Heart right ventricle (tissue), 16 donors: Measurements from ENCODE around the gene ITGA2. TPM values are rescaled to one million over a fixed set of nuclear protein-coding genes. Genes with fewer than 3 reads are reported as not detected.

ENCODE experiments used
- ATAC-seq, 8 donors: fragments of 200-7000 bp; cut with Tn5 transposase; one replicate each; pipeline ENCODE4 v1.9.1; 2020; ENCODE audit warnings: mild to moderate bottlenecking in 8 of 8, moderate library complexity in 8 of 8, moderate number of reproducible peaks in 1 of 8
- DNase-seq, 2 donors: peaks; one replicate each; pipeline ENCODE4 v3.0.0-alpha.2; 2020
- H3K27ac ChIP-seq, 10 donors: fragments of 200-600 bp; sonication (generic) in 2 of 10; one replicate each; pipeline versions ENCODE4 v1.5.0 to v1.8.0; 2020 to 2022; ENCODE audit warnings: mild to moderate bottlenecking in 3 of 10
- H3K27me3 ChIP-seq, 7 donors: fragments of 200-600 bp; one replicate each; pipeline ENCODE4 v1.8.0; 2021 to 2022; ENCODE audit warnings: mild to moderate bottlenecking in 2 of 7
- H3K36me3 ChIP-seq, 9 donors: fragments of 200-600 bp; sonication (generic) in 1 of 9; one replicate each; pipeline versions ENCODE4 v1.5.0 to v1.8.0; 2020 to 2022; ENCODE audit warnings: mild to moderate bottlenecking in 2 of 9
- H3K4me1 ChIP-seq, 9 donors: fragments of 200-600 bp; sonication (generic) in 1 of 9; one replicate each; pipeline versions ENCODE4 v1.5.0 to v1.8.0; 2020 to 2022; ENCODE audit warnings: mild to moderate bottlenecking in 4 of 9
- H3K4me3 ChIP-seq, 10 donors: fragments of 200-600 bp; sonication (generic) in 2 of 10; one replicate each; pipeline versions ENCODE4 v1.5.0 to v1.8.0; 2020 to 2022; ENCODE audit warnings: mild to moderate bottlenecking in 7 of 10, moderate library complexity in 2 of 10
- H3K9me3 ChIP-seq, 11 donors: fragments of 200-600 bp in 10 of 11; sonication (generic) in 2 of 11; one replicate each; pipeline versions ENCODE4 v1.5.0 to v1.8.0; 2013 to 2022; ENCODE audit warnings: mild to moderate bottlenecking in 2 of 11, control low read depth in 1 of 11, moderate library complexity in 1 of 11
- WGBS, 2 donors: extraction: QIAGEN DNeasy Blood & Tissue Kit; methylation state at CpG; one replicate each; pipeline ENCODE4 v1.1.7; 2013; ENCODE audit warnings: inconsistent platforms in 1 of 2; 5-methylcytosine and 5-hydroxymethylcytosine counted together
- intact Hi-C, 10 donors: fragments of 100-400 bp; cut with DNase I; formaldehyde crosslinking; loops; one replicate each; pipeline versions ENCODE4 v1.11.1 to v1.14.2; 2022
- polyA plus RNA-seq, 2 donors: library from polyadenylated mRNA; stranded (reverse); fragments of 200-250 nt; gene quantifications; one replicate each; pipeline ENCODE4 v1.2.3, GENCODE V29; 2013
- total RNA-seq, 10 donors: library from RNA; stranded (reverse); fragmentation: NEBNext Ultra II Directional in 3 of 10; extraction: Animal tissue kit (Norgen Biotek cat#: 25700) in 3 of 10; gene quantifications; one replicate each; pipeline versions ENCODE4 v1.2.1 to v1.2.4, GENCODE V29; 2021 to 2023
- TF ChIP-seq, protein P1 (sequence below), 9 donors: fragments of 200-600 bp; sonication (generic) in 2 of 9; IDR thresholded peaks; one replicate each; pipeline versions ENCODE4 v1.5.0 to v1.8.0; 2021 to 2022; ENCODE audit warnings: antibody characterized with exemption in 9 of 9, mild to moderate bottlenecking in 5 of 9, moderate library complexity in 1 of 9
- donor health status: Arrhythmogenic right ventricular cardiomyopathy.
- donor health status: ischemic (EF 13 %, LVEDD 7.1; RV severe dilation, severe dysfunction).
- donor health status: healthy with polysubstance abuse.
- donor health status: DM: no; HTN: yes; CAD: no.
- donor health status: DM: no; HTN: no; CAD: no.
- donor health status: ischemic (EF 25% LVEDD 6.9; RV normal size, moderate dysfunction).
- donor health status: ischemic (EF 25% LVEDD 5.7; RV mildly dilated, moderate dysfunction).
- donor health status: healthy.
- donor health status: DM: yes; HTN: yes; CAD: no.
- donor health status: Ischemic cardiomyopathy.
- donor health status: ischemic (EF 35%, LVEDD 5.7; RV mildly dilated, moderate dysfunction).
- donor health status: nonischemic (EF 11% LVEDD 7.7; RV severe dilation, severe dysfunction).
- donor health status: DM: yes; HTN: yes; CAD: no.
- donor health status: PGD.
- donor health status: ischemic (EF 29% LVEDD 5.4; RV normal size, mild dysfunction).
- donor health status: nonischemic (EF 23%, LVEDD 6.1; RV moderate dilation, normal function).

ITGA2 gene
- total and polyA plus RNA-seq, 12 donors = 0.22 to 9.4 (median 0.92) TPM

DNA sequence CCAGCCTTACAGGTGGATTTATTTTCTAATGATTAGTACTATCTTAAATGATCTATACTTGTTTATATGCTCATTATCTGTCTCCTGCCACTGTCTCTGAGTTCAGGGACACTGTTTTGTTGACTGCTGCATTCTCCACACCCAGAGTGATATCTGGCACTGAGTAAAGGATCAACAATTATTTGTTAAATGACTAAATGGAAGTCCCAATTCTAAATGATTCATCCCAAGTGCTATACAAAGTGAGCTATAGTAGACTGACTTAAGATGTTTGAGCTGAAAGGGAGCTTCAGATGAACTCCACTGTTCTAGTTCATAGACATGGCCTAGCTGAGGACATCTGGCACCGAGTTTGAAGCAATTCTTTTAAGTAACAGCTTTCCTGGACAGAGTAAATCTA is 40.5 kb downstream of the ITGA2 start:
- 89 to 95% methylated on average over 1 of the region's 1 CpG for WGBS, 2 donors
- ATAC-seq (no peak), DNase-seq (no peak)
- intact Hi-C loops = loop anchor here in 2 of 10 donors (5.0 to 10.0 kb wide), 2 partner anchors 42 to 45 kb away; partner anchors contain the start of gene ITGA2 (in 2 of the 2)
- Histone ChIP-seq H3K27me3 (no peaks in the 10 kb centered on the region), H3K9me3 (no peaks in the 10 kb centered on the region), H3K36me3 (no peaks in the 10 kb centered on the region), H3K27ac (no peak overlapping the region), H3K4me1 (peaks cover 0 to 46% (median 16%) of the 10 kb centered on the region in 9 donors), H3K4me3 (no peak overlapping the region)
- TF ChIP-seq, protein P1, sequence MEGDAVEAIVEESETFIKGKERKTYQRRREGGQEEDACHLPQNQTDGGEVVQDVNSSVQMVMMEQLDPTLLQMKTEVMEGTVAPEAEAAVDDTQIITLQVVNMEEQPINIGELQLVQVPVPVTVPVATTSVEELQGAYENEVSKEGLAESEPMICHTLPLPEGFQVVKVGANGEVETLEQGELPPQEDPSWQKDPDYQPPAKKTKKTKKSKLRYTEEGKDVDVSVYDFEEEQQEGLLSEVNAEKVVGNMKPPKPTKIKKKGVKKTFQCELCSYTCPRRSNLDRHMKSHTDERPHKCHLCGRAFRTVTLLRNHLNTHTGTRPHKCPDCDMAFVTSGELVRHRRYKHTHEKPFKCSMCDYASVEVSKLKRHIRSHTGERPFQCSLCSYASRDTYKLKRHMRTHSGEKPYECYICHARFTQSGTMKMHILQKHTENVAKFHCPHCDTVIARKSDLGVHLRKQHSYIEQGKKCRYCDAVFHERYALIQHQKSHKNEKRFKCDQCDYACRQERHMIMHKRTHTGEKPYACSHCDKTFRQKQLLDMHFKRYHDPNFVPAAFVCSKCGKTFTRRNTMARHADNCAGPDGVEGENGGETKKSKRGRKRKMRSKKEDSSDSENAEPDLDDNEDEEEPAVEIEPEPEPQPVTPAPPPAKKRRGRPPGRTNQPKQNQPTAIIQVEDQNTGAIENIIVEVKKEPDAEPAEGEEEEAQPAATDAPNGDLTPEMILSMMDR (IDR thresholded peaks at IDR 0.05) = no peak

DNA sequence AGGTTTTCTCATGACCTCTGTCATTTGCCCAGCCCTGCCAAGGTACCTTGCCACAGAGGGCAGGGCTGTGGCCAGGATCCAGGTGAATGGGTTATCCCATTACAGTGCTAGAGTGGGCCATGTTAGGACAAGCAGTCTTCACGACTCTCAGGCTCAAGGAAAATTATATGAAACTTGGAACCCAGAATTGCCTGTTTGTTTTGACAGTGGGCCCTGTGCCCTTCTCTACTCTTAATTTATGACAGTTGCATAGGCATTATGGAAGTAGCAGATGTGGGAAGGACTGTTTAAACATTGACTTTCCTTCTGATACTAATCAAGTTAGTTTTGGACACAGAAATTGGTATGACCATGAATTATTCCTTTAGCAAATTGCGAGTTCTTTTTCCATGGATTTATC is 41.7 kb downstream of the ITGA2 start:
- ATAC-seq (no peak), DNase-seq (no peak)
- intact Hi-C loops = loop anchor here in 1 of 10 donors (10.0 kb wide), 1 partner anchor 46 kb away; the partner anchor contains the start of gene ITGA2
- 70 to 76% methylated on average over 2 of the region's 2 CpGs for whole genome bisulfite sequencing, 2 donors
- Histone ChIP-seq H3K36me3 (no peaks in the 10 kb centered on the region), H3K4me1 (peaks cover 0 to 38% (median 16%) of the 10 kb centered on the region in 9 donors), H3K27ac (peak overlapping the region in 2 of 10 donors; percentile 48 to 74), H3K4me3 (no peak overlapping the region), H3K27me3 (no peaks in the 10 kb centered on the region), H3K9me3 (no peaks in the 10 kb centered on the region)
- TF ChIP-seq, protein P1 (IDR thresholded peaks at IDR 0.05) = no peak

DNA sequence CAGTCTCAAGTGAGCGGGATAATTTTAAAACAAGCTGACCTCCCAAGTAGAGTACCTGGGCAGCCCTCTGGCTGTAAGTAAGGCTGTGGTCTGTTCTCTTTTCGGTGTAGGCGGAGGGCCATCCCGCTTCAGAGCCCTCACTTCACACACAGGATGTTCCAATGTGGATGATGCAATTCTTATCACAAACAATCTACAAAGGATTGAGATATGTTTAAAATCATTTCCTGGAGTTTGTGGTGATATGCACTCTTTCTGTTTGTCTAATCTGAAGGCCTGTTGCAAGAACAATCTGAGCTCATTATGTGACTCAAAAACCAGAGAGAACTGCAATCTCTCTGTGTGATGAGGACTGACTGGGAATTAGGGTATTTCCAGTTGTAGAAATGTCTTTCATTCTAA is 42.5 kb downstream of the ITGA2 start:
- H3K4me3 ChIP-seq = no peak overlapping the region
- peak overlapping the region in 3 of 10 donors; percentile 18 to 74 (median 48) for H3K27ac ChIP-seq
- ATAC-seq (peak in 6 of 8 donors; percentile 25 to 83 (median 68)), DNase-seq (no peak)
- H3K9me3 ChIP-seq = no peaks in the 10 kb centered on the region
- intact Hi-C loops = loop anchor here in 1 of 10 donors (10.0 kb wide), 1 partner anchor 47 kb away; the partner anchor contains the start of gene ITGA2
- no peaks in the 10 kb centered on the region for H3K27me3 ChIP-seq
- WGBS, 2 donors = 43% methylated on average over 4 of the region's 4 CpGs
- TF ChIP-seq, protein P1 (IDR thresholded peaks at IDR 0.05) = no peak
- H3K36me3 ChIP-seq = no peaks in the 10 kb centered on the region
- H3K4me1 ChIP-seq = peaks cover 2 to 38% (median 16%) of the 10 kb centered on the region in 9 donors

DNA sequence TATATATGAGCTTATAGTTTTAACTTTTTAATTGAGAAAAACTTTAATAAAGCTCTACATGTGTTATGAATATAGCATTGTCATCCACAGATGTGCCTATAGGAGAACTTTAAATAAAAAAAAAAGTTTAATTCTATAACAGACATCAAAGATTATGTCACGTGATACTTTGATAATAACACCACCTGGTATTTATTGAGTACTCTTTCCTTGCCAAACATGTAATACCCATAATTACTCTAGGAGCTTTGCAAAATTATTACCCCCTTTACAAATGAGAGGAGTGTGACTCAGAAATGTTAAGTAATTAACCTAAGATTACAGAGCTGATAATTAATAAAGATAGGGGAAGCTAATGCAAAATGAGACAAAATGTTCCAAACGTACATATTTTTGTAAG is 43.0 kb downstream of the ITGA2 start:
- intact Hi-C loops = loop anchor here in 1 of 10 donors (10.0 kb wide), 1 partner anchor 47 kb away; the partner anchor contains the start of gene ITGA2
- TF ChIP-seq, protein P1 (IDR thresholded peaks at IDR 0.05) = no peak
- peaks cover 2 to 40% (median 16%) of the 10 kb centered on the region in 9 donors for H3K4me1 ChIP-seq
- H3K27me3 ChIP-seq = no peaks in the 10 kb centered on the region
- no peaks in the 10 kb centered on the region for H3K36me3 ChIP-seq
- 46 to 50% methylated on average over 2 of the region's 2 CpGs for WGBS, 2 donors
- DNase-seq (no peak), ATAC-seq (no peak)
- H3K4me3 ChIP-seq = no peak overlapping the region
- no peaks in the 10 kb centered on the region for H3K9me3 ChIP-seq
- peak overlapping the region in 2 of 10 donors; percentile 48 to 74 for H3K27ac ChIP-seq
